COLO668 (cell line): ENCODE measurements around the gene XIST.
"Not testable (repeated sequence)": the region's sequence is repeated elsewhere in the genome, so short reads cannot be mapped to it uniquely, and the experiment has no call there.

Experiments used
- DNase-seq: peaks from one replicate; lab custom pipeline; 2025; ENCODE audit not compliant: unreplicated experiment; lab: John Stamatoyannopoulos, UW

Gene XIST

GRCh38 chrX:73852467-73852866, at the start of gene XIST:
TSS of gene XIST (minus strand) at chrX:73852714.
- no peak for DNase-seq

- not testable (repeated sequence) for DNase-seq
Observed at GRCh38 chrX:73898315-73898714, 45.8 kb upstream of the XIST start.

- not testable (repeated sequence) for DNase-seq
Observed at GRCh38 chrX:73892515-73893090, 40.1 kb upstream of the XIST start.

- not testable (repeated sequence) for DNase-seq
Observed at GRCh38 chrX:73882260-73882659, 29.7 kb upstream of the XIST start.

GRCh38 chrX:73877687-73878086, 25.2 kb upstream of the XIST start:
- no peak for DNase-seq

GRCh38 chrX:73876911-73877310, 24.4 kb upstream of the XIST start:
- no peak for DNase-seq

- no peak for DNase-seq
Observed at GRCh38 chrX:73868916-73869315, 16.4 kb upstream of the XIST start.

- DNase-seq = no peak
Observed at GRCh38 chrX:73867144-73867543, 14.6 kb upstream of the XIST start.

GRCh38 chrX:73863852-73864251, 11.3 kb upstream of the XIST start:
- DNase-seq = no peak

- no peak for DNase-seq
Observed at GRCh38 chrX:73863268-73863667, 10.8 kb upstream of the XIST start.

GRCh38 chrX:73859622-73860021, 7.1 kb upstream of the XIST start:
- DNase-seq = no peak

GRCh38 chrX:73855546-73855945, 3.0 kb upstream of the XIST start:
- DNase-seq = peak; percentile 30

GRCh38 chrX:73852022-73852421, 492 bp downstream of the XIST start:
- no peak for DNase-seq

- DNase-seq = no peak
Observed at GRCh38 chrX:73851014-73852009, 1.2 kb downstream of the XIST start.

GRCh38 chrX:73850124-73851013, 2.1 kb downstream of the XIST start:
- no peak for DNase-seq

GRCh38 chrX:73849073-73849472, 3.4 kb downstream of the XIST start:
- no peak for DNase-seq

- no peak for DNase-seq
Observed at GRCh38 chrX:73847991-73848390, 4.5 kb downstream of the XIST start.

GRCh38 chrX:73847100-73847499, 5.4 kb downstream of the XIST start:
- DNase-seq = no peak

GRCh38 chrX:73842541-73843234, 9.8 kb downstream of the XIST start:
- DNase-seq = no peak

GRCh38 chrX:73841337-73841736, 11.2 kb downstream of the XIST start:
- no peak for DNase-seq
